Forelimb muscle (tissue), 1 donor: ENCODE data around the gene BCL2. TPM values are rescaled to one million over a fixed set of nuclear protein-coding genes. Genes with fewer than 3 reads are reported as not detected.
"Not testable (repeated sequence)": the region's sequence is repeated elsewhere in the genome, so short reads cannot be mapped to it uniquely, and the experiment has no call there.

ENCODE experiments used
- DNase-seq: peaks from one replicate; pipeline ENCODE4 v3.0.0-alpha.2; 2013; ENCODE audit warnings: low read depth
- polyA plus RNA-seq: library from polyadenylated mRNA; unstranded; fragments of 120-200 nt; gene quantifications from one replicate; pipeline ENCODE4 v1.2.1, GENCODE V29; 2013; ENCODE audit not compliant: insufficient read length

Gene BCL2
- polyA plus RNA-seq, 1 donor: 13.1 TPM

DNA sequence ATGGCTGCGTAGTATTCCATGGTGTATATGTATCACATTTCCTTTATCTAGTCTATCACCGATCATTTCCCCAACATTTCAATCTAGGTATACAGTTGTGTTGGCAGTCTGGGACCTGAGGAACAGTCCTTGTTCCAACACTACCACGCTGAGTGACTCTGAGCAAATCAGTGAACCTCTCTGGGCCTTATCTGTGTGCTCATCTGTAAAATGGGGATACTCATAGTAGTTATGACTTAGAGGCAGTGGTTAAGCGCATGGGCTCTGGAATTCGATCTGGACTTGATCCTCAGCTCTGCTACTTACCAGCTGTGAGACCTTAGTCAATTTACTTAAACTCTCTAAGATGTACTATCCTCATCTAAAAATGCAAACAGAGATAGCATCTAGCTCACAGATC lies 85.1 kb downstream of the BCL2 start:
- no peak for DNase-seq

- DNase-seq: no peak
Measured at GRCh38 chr18:63233334-63233733, 86.2 kb downstream of the BCL2 start.

GRCh38 chr18:63232826-63233225 lies 86.7 kb downstream of the BCL2 start:
- DNase-seq: no peak

GRCh38 chr18:63229971-63230370 lies 89.6 kb downstream of the BCL2 start:
- no peak for DNase-seq

DNA sequence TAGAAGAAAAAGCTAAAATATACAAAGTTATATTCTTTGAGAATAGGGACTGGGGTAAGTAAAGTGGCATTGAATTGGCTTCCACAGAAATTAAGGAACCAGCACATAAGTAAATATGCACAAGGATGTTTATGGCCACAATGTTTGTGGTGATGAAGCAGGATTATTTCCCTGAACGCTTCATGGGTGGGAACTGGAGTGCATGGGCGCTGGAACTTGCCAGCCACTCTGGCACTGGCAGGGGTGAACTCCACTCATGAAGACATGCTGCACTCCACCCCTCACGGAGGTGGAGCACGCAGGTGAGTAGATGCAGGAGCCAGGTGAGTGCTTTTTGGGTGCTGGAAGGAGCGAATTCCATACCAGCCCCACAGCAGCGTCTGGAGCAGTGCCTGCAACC lies 94.1 kb downstream of the BCL2 start:
- no peak for DNase-seq

GRCh38 chr18:63224630-63225029 lies 94.9 kb downstream of the BCL2 start:
- DNase-seq: no peak

- no peak for DNase-seq
Measured at GRCh38 chr18:63223837-63224236, 95.7 kb downstream of the BCL2 start.

DNA sequence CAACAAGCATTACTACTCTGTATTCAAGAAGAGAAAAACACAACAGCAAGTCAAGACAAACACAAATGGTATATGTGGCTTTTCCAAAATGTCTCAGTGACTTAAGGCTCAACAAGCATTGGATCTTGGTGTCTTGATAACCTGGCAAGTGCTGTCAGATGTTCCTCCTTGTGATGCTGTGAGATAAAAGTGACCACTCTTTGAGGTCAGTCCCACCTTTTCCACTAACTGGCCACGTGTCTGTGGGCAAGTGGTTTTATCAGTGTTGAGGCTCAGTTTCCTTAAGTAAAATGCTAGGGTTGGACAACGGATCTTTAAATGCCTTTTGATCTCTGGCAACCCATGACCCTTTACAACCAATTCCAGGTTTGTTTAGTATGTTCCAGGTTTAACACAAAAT lies 98.7 kb downstream of the BCL2 start:
- no peak for DNase-seq

DNA sequence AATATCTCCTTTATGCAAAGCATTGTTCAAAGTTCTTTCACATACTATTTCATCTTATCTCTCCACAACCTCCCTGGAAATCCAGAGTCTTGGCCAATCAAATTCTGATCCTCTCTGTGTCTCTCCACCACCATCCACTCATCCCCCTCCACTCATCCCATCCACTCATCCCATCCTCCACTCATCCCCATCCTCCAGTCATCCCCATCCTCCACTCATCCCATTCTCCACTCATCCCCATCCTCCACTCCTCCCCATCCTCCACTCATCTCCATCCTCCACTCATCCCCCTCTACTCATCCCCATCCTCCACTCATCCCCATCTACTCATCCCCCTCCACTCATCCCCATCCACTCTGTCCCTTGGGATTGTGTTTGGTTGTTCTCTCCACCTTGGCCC lies 101.1 kb downstream of the BCL2 start:
- no peak for DNase-seq

DNA sequence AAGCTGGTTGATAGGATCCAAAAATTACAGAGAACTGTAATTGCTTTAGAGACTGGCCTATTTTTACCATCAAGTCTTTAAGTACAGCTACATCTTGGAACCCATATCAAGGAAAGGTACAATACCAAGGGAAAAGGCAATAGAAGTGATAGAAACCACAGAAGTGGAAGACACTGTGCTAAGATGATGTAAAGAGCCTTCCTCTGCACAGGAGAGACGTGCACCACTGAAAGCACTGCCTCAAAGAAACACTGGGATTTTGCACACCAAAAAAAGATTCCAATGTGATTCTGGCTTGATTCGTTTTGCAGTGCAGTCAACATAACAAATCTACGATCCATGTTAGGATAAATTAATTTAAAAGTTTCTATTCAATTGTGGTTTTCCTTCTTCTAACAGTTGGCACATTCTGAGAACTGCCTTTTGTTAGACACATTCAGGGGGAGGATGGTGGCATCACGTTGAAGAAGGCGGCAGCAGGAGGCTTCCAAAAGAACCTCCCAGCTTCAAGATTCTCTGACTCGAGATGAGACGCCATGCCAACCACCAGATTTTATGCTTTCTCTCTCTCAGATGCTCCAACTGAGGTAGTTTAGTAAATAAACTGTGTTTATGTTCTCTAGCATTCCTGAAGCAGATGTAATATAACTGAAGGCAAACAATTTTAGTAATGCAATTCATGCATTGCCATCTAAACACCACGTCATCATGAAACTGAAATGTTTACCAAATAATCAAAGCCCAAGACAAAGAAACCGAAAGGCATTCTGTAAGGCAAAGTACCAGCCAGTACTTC lies 102.9 kb downstream of the BCL2 start:
- no peak for DNase-seq

DNA sequence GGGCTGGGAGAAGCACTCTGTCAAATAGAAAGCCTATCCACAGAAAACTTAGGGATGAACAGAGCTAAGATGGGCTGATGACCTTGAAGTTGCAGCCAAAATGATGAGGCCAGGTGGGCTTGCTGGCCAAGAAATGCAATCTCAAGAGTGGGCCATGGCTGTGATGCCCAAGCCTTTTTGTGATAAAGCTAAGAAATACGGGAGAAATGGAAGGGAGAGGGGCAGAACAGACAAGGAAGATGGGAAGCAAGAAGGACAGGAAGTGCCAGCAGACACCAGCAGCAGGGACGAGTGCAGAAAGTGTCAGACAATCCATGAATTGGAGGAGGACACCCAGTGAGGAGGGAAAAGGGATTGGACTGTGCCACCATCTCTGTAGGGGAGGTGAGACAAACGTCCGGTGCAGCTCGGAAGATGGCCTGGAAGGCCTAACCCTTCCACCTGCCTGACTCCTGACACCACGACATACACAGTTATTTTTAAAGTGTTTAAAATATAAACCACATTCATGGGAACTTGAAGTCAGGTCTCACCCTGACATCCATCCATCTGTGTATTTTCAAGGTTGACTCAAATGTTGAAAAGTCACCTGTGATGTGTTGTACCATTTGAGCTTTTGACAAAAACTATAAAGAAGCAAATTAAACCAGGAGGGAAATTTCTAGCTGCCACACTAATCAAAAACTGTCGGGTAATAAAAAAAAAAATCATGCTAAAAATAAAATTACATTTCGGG lies 105.5 kb downstream of the BCL2 start:
- no peak for DNase-seq

DNA sequence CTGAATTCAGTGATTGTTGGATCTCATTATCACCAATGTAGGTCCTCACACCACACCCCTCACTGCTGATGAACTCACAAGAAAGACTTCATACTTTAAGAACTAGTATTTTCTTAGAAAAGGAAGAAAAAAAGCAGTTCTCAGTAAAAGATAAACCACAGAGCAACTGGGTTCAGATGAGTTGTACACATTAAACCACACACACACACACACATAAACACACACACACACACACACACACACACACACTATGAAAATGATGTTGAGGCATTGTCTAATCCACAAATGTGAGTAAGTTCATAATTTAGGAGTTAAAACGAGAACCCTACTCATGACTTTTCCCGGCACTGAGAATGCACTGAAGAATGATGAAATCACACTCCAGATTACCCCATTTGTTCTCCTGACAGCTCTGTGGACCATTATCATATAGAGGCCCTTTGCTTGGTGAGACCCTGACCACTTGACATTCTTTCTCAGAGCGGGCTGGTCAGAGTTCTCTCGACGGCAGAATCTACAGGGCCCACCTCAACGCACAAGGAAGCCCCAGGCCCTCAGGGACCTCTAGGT lies 106.2 kb downstream of the BCL2 start:
- no peak for DNase-seq

- DNase-seq: no peak
Measured at GRCh38 chr18:63210521-63210920, 109.0 kb downstream of the BCL2 start.

DNA sequence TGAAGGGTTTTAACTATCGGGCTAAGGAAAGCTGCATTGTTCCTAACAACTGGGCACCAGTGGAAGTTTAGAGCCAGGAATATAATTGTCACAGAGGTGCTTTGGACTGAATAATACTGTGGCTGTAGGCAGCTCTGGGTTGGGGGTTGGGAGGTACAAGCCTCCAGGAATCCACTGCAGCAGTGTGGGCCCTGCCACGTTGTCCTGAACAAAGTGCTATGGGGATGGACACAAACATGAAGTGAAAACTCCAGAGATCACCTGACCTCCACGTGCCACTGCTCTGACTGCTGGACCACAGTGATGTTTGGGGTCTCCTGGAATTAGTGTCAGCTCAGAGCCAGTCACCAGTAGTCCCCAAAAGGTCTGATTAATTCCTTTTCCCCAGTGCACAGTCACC lies 110.9 kb downstream of the BCL2 start:
- DNase-seq: no peak

- DNase-seq: no peak
Measured at GRCh38 chr18:63207835-63208234, 111.7 kb downstream of the BCL2 start.

GRCh38 chr18:63207143-63207790 lies 112.3 kb downstream of the BCL2 start:
- no peak for DNase-seq

DNA sequence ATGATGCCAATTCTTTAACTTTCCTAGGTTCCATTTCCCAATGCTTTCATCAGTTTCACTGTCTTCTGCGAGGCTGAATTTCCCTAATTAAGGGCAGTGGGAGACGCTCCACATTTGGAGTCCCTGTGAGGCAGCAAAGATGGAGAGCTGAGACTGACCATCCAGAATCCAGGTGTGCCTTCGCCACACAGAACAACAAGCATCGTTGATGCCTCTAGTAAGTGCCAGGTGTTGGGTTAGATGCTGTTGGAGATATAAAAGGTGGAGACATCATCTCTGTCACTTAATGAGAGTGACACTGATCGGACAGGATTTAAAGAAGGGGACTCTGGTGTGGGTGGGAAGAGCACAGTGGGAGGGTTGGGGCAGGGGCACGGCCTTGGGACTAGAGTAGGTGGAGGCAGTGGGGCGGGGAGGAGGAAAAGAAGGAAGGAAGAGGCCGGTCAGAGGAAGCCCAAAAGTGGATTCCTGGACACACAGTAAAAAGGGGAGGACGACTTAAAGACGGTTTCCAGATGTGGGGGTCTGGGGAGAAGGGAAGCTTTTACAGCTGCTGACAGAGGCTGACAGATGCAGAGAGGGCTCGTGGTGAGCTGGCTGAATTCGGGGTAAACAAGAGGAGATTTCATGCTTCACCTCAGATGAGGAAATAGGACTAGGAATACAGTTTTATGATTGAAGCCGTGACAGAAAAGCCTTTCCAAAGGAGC lies 113.0 kb downstream of the BCL2 start:
- DNase-seq: no peak

DNA sequence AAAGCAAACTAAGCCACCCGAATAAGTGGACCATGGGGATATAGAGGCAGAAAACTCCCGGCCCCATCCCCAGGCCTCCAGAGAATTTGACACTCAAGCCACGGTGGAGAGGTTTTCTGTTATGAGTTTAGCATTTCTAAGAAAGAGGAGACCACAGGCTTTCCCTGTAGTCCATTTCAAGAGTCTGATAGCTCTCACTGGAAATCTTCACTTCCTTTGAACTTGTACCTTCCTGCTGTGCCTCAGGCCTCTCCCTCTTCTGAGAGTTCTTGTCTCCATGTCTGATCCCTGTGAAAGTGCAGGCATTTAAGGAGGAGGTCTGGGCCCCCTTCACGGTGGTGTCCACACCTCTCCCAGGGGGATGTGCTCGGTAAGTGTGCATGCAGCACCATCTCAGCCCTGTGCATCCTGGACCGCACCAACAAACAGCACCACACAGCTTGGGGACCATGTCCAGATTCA lies 113.7 kb downstream of the BCL2 start:
- DNase-seq: no peak

DNA sequence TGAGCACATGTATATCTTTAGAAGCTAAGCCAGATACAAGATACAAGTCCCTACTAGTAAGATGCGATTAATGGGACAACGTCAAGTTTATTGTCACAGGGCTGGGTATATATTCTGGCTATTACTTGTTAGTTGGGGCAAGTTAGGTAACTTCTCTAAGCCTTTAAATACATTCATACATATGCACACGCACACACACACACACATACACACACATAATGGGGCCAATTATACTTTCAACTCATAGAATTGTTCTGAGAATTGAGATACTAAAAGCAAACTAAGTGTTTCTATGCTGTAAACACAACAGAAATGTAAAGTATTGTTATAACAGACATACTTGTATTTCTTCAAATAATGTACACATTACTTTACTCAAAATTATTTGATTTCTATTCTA lies 116.1 kb downstream of the BCL2 start:
- no peak for DNase-seq

DNA sequence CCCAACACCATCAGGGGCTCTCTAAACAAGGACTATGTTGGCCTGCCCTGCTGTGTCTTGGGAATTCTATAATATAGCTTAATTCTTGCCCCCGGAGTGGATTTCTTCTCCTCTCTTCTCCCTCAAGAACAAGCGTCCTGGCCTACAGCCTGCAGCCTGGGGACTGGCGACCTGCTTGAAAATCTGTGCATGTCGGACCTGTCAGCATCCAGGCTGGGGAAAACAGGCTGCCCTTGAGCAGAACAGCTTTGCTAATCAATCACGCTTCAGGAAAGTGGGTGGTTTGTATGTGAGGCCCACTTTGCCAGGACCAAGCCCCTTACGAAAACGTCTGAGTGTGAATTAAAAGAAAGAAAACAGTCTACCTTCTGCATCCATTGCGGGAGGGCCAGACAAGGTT lies 116.7 kb downstream of the BCL2 start:
- DNase-seq: no peak

DNA sequence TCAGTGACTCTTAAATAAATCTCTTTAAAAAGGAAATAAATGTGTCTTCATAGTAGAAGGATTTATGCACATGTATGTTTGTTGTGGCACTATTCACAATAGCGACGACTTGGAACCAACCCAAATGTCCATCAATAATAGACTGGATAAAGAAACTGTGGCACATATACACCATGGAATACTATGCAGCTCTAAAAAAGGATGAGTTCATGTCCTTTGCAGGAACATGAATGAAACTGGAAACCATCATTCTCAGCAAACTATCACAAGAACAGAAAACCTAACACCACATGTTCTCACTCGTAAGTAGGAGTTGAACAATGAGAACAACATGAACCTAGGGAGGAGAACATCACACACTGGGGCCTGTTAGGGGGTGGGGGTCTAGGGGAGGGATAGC lies 118.1 kb downstream of the BCL2 start:
- DNase-seq: not testable (repeated sequence)

- no peak for DNase-seq
Measured at GRCh38 chr18:63199743-63200241, 119.8 kb downstream of the BCL2 start.
